Measurements from ENCODE around the gene IL5.
"Not testable (repeated sequence)": the region's sequence is repeated elsewhere in the genome, so short reads cannot be mapped to it uniquely, and the experiment has no call there.

IL5 gene

GRCh38 chr5:132543472-132544201, at the start of gene IL5:
IL5 (minus strand) TSS chr5:132543522; CDS start chr5:132543478, 44 bp downstream.
- DNase-seq: no peak

GRCh38 chr5:132592521-132592920, 49.2 kb upstream of the IL5 start:
- no peak for DNase-seq

GRCh38 chr5:132591145-132591544, 47.8 kb upstream of the IL5 start:
- DNase-seq: peak; percentile 21

GRCh38 chr5:132589467-132589866, 46.1 kb upstream of the IL5 start:
- no peak for DNase-seq

- DNase-seq: no peak
These were observed 42.7 kb upstream of the IL5 start for GRCh38 chr5:132586063-132586462.

- DNase-seq: not testable (repeated sequence)
These were observed 41.2 kb upstream of the IL5 start for GRCh38 chr5:132584560-132584959.

- DNase-seq: no peak
These were observed 32.8 kb upstream of the IL5 start for GRCh38 chr5:132576123-132576522.

GRCh38 chr5:132566657-132567056, 23.3 kb upstream of the IL5 start:
- DNase-seq: no peak

GRCh38 chr5:132564555-132564954, 21.2 kb upstream of the IL5 start:
- DNase-seq: not testable (repeated sequence)

- no peak for DNase-seq
These were observed 18.3 kb upstream of the IL5 start for GRCh38 chr5:132561601-132562000.

GRCh38 chr5:132559383-132560060, 16.2 kb upstream of the IL5 start:
- DNase-seq: no peak

GRCh38 chr5:132557478-132558172, 14.3 kb upstream of the IL5 start:
- DNase-seq: no peak

- DNase-seq: peak; percentile 59
These were observed 13.6 kb upstream of the IL5 start, which contains the start of gene RAD50 for GRCh38 chr5:132556763-132557477. RAD50 (plus strand) TSS chr5:132556977; CDS start chr5:132557325, 348 bp downstream.

GRCh38 chr5:132556153-132556762, 12.9 kb upstream of the IL5 start:
- DNase-seq: no peak

- no peak for DNase-seq
These were observed 6.3 kb upstream of the IL5 start for GRCh38 chr5:132549576-132549975.

- not testable (repeated sequence) for DNase-seq
These were observed 5.5 kb upstream of the IL5 start for GRCh38 chr5:132548834-132549233.

- no peak for DNase-seq
These were observed 3.9 kb upstream of the IL5 start for GRCh38 chr5:132547269-132547668.

GRCh38 chr5:132546108-132546507, 2.8 kb upstream of the IL5 start:
- no peak for DNase-seq

GRCh38 chr5:132540764-132541163, 2.6 kb downstream of the IL5 start:
- DNase-seq: no peak

- no peak for DNase-seq
These were observed 3.2 kb downstream of the IL5 start for GRCh38 chr5:132540149-132540548.

GRCh38 chr5:132539716-132540115, 3.6 kb downstream of the IL5 start:
- no peak for DNase-seq

- DNase-seq: no peak
These were observed 12.4 kb downstream of the IL5 start for GRCh38 chr5:132530946-132531345.
